GM10248 (cell line): ENCODE data around the gene TMTC3.

Source experiments
- CTCF ChIA-PET: fragments of 300-600 bp; sonication (Branson Sonifier 250); formaldehyde crosslinking; extraction: SDS; loops from one replicate; lab custom pipeline; 2021; ENCODE audit warnings: antibody characterized with exemption; lab: Yijun Ruan, JAX
- POLR2A ChIA-PET: fragments of 350-650 bp; sonication (Branson Sonifier 250); formaldehyde crosslinking; extraction: SDS; loops from one replicate; lab custom pipeline; 2020; ENCODE audit warnings: antibody characterized with exemption; lab: Yijun Ruan, JAX
- DNase-seq: peaks from one replicate; pipeline ENCODE4 v3.0.0; 2012; ENCODE audit errors: extremely low spot score
- TF ChIP-seq, protein P1 (sequence below): IDR thresholded peaks from 2 replicates; pipeline ENCODE4 v1.5.1; 2012; ENCODE audit warnings: mild to moderate bottlenecking, low read depth; ENCODE audit errors: extremely low read depth, missing control alignments, control extremely low read depth

Gene TMTC3

DNA sequence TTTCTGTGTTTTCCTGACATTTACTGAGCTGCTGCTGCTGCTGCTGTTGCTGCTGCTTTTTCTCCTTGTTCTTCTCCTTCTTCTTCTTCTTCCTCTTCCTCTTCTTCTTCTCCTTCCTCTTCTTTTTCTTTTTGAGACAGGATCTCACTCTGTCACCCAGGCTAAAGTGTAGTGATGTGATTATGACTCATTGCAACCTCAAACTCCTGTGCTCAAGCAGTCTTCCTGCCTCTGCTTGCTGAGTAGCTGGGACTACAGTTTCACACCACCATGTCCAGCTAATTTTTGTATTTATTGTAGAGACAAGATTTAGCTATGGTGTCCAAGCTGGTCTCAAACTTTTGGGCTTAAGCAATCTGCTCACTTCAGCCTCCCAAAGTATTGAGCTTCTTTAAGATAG, 95.8 kb downstream of the TMTC3 start:
- CTCF ChIA-PET, result interaction anchor here (1.0 to 1.7 kb wide), 2 partner anchors 15 to 20 kb away, joined by 3 to 8 read pairs; no protein-coding TSS in a partner anchor
- POLR2A ChIA-PET, result no interaction called here
- TF ChIP-seq, protein P1, sequence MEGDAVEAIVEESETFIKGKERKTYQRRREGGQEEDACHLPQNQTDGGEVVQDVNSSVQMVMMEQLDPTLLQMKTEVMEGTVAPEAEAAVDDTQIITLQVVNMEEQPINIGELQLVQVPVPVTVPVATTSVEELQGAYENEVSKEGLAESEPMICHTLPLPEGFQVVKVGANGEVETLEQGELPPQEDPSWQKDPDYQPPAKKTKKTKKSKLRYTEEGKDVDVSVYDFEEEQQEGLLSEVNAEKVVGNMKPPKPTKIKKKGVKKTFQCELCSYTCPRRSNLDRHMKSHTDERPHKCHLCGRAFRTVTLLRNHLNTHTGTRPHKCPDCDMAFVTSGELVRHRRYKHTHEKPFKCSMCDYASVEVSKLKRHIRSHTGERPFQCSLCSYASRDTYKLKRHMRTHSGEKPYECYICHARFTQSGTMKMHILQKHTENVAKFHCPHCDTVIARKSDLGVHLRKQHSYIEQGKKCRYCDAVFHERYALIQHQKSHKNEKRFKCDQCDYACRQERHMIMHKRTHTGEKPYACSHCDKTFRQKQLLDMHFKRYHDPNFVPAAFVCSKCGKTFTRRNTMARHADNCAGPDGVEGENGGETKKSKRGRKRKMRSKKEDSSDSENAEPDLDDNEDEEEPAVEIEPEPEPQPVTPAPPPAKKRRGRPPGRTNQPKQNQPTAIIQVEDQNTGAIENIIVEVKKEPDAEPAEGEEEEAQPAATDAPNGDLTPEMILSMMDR, result no peak
- DNase-seq, result no peak

DNA sequence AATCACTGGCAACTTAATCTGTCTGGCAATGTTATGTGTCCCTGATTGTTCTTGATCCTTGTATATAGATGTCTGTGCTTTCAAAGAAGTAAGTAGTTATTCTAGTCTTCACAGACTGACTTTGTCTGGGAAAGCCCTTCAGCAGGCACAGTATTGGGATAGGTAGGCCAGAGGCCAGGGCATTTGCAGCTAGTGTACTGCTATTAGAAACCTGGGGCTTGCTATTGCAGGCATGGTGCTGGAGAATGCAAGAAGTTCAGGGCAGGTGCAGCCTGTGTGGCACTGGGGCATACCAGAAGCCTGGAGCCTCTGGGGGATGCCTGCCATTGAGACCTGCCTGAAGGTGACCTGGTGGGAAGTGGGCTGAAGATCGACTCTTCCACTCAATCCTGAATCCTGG, 96.3 kb downstream of the TMTC3 start:
- POLR2A ChIA-PET, result no interaction called here
- no peak for DNase-seq
- TF ChIP-seq, protein P1, result no peak
- CTCF ChIA-PET, result interaction anchor here (1.0 to 1.7 kb wide), 2 partner anchors 16 to 19 kb away, joined by 3 to 8 read pairs; no protein-coding TSS in a partner anchor

DNA sequence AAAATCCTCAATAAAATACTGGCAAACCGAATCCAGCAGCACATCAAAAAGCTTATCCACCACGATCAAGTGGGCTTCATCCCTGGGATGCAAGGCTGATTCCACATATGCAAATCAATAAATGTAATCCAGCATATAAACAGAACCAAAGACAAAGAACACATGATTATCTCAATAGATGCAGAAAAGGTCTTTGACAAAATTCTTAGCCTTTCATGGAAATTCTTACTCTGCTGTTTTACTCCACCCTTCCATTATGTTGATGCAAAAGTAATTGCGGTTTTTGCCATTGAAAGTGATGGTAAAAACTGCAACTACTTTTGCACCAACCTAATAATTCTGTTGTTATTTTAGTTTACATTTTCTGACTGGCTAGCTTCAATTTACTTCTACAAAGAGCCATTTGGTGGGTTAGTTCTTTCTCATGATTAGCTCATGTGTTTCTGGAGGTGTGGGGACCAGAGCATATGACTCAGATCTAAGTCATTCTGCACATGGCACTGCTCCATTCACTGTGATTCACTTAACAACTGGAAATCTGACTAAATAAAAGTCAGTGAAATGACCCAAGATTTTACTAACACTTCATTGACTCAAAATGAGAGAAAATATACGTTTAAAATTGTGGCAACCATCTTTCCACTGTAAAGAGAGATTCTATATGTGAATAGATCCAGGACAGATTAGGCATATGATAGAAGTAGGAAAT, 99.9 kb downstream of the TMTC3 start:
- ChIA-PET POLR2A (no interaction called here), CTCF (interaction anchor here (0.9 kb wide), 1 partner anchor 15 kb away, joined by 3 read pairs; no protein-coding TSS in a partner anchor)
- DNase-seq, result no peak
- TF ChIP-seq, protein P1, result no peak

DNA sequence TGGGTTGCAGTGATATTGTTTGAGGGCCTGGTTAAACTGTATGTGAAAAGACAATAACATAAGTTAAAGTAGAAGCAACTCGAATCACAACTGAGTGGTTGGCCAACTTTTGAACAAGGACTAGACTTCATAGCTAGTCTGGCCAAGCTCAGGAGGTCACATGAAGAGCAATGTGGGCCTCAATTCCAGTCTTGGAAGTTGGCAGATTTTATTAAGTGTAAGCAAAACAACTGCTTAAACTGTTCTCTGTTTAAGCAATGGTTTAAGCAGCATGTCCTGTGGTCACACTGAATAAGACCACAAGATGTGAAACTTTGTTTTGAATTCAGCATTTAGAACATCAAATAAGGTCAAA, 100.4 kb downstream of the TMTC3 start:
- CTCF ChIA-PET, result interaction anchor here (0.9 kb wide), 1 partner anchor 15 kb away, joined by 3 read pairs; no protein-coding TSS in a partner anchor
- no peak for DNase-seq
- POLR2A ChIA-PET, result no interaction called here
- TF ChIP-seq, protein P1, result no peak

DNA sequence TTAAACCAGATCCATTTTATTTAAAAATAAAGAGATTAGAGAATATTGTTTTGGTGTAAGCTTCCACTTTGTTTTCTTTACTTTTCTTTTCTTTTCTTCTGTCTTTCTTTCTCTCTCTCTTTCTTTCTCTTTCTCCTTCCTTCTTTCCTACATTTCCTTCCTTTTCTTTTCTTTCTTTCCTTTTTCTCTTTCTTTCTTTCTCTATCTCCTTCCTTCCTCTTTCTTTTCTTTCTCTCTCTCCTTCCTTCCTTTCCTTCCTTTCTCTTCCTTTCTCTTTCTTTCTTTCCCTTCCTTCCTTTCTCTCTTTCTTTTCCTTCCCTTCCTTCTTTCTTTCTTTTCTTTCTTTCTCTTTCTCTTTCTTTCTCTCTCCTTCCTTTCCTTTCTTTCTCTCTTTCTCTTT, 100.8 kb downstream of the TMTC3 start:
- TF ChIP-seq, protein P1, result no peak
- DNase-seq, result no peak
- ChIA-PET POLR2A (no interaction called here), CTCF (no interaction called here)

DNA sequence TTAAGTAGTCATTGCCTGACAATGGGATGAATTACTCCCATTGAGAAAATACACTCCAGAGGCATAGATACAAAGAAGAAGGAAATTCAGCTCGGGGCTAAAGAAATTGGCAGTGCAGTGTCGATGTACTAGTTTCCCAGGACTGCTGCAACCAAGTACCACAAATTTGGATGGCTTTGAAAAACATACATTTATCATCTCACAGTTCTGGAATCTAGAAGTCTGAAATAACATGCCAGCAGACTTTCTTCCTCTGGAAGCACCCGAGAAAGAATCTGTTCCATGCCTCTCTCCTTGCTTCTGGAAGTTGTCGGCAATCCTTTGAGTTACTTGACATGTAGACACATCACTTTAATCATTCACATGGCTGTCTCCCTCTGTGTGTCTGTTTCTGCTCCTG, 101.9 kb downstream of the TMTC3 start:
- DNase-seq, result no peak
- ChIA-PET CTCF (interaction anchor here (0.9 kb wide), 1 partner anchor 10 kb away, joined by 3 read pairs; no protein-coding TSS in a partner anchor), POLR2A (no interaction called here)
- TF ChIP-seq, protein P1, result no peak
